HG03196 (cell line): ENCODE results near the gene YBX2.
"Not testable (repeated sequence)": the region's sequence is repeated elsewhere in the genome, so short reads cannot be mapped to it uniquely, and the experiment has no call there.

Experiments used
- ATAC-seq: cut with Tn5 transposase; IDR thresholded peaks from one replicate; pipeline ENCODE4 v1.9.1; 2021; ENCODE audit not compliant: unreplicated experiment

YBX2 gene

DNA sequence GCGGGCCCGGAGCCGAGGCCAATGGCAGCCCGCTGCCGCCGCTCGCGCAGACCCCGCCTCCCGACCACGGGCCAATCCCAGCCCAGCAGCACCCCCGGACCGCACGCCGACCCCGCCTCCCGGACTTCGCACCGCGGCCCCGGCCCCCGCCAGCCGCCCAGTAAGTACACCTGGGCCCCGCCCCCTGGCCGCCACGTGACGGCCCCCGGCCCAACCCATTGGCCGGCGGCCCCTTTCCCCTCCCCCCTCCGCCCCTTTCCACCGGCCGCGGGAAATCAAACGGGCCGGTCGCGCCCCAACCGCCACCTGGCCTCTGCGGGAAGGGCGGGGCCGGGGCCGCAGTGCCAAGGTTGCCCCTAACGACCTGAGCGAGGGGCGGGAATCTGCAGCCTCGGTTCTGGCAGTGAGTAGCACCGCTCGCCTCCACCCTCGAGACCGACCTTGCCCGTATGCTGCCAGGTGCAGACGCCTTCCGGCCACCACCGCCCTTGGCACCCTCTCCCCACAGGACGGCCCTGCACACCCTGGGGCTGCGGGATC, at the start of gene YBX2:
YBX2 (minus strand) TSS at position 26 of the 540 bp plus-strand sequence. CDS start 139 bp downstream, outside the sequence.
- no peak for ATAC-seq

DNA sequence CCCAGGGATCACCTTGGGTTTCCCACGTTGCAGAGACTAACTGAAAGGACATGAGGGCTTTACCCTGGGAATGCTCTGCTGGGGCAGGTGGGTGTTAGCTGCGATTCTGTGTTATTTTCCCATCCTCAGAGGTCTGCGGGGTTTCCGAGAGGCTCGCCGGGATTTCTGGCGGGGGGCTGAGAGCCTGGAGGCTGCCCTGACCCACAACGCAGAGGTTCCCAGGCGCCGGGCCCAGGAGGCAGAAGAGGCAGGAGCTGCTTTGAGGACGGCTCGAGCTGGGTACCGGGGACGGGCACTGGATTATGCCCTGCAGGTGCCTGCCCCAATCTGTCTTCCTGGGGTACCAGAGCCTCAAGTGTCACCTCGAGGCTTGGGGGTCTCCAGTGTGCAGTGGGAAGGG, 48.8 kb upstream of the YBX2 start:
- ATAC-seq: no peak

DNA sequence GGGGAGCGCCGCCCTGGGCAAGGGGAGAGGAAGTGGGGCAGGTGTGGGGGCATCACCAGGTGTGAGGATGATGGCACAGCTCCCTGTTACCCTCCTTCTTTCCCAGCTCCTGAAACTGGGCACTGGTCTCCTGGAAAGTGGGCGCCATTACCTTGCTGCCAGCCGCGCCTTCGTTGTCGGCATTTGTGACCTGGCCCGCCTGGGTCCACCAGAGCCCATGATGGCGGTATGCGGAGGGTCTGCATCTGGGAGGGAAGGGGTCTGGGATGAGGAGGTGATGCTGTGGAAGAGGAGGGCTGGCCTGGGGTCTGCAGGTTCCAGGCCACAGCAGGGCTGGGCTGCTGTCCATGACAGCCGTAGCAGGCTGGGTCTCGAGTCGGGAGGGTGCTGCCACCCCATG, 47.4 kb upstream of the YBX2 start:
- no peak for ATAC-seq

DNA sequence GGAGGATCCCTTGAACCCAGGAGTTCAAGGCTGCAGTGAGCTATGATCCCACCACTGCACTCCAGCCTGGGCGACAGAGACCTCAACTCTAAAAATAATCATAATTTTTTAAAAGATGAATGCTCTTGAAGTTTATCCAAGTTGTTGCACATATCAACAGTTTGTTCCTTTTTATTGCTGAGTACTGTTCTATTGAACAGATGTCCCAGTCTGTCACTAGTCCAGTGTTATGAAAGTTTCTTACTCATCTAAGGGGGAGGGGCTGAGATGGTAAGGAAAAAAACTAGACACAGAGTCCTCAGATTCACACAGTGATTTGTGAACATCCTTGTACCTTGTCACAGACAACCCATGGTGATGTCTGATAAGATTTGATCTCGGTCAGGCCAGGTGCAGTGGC, 45.7 kb upstream of the YBX2 start:
- ATAC-seq: no peak

DNA sequence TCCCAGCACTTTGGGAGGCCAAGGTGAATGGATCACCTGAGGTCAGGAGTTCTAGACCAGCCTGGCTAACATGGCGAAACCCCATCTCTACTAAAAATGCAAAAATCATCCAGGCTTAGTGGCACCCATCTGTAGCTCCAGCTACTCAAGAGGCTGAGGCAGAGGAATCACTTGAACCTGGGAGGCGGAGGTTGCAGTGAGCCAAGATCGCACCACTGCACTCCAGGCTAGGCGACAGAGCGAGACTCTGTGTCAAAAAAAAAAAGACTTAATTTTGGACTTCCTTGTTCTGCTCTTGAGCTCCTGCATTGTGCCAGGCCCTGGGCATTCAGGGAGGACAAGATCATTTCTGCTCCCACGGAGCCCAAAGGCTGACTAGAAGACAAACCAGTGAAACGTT, 43.2 kb upstream of the YBX2 start:
- ATAC-seq: not testable (repeated sequence)

DNA sequence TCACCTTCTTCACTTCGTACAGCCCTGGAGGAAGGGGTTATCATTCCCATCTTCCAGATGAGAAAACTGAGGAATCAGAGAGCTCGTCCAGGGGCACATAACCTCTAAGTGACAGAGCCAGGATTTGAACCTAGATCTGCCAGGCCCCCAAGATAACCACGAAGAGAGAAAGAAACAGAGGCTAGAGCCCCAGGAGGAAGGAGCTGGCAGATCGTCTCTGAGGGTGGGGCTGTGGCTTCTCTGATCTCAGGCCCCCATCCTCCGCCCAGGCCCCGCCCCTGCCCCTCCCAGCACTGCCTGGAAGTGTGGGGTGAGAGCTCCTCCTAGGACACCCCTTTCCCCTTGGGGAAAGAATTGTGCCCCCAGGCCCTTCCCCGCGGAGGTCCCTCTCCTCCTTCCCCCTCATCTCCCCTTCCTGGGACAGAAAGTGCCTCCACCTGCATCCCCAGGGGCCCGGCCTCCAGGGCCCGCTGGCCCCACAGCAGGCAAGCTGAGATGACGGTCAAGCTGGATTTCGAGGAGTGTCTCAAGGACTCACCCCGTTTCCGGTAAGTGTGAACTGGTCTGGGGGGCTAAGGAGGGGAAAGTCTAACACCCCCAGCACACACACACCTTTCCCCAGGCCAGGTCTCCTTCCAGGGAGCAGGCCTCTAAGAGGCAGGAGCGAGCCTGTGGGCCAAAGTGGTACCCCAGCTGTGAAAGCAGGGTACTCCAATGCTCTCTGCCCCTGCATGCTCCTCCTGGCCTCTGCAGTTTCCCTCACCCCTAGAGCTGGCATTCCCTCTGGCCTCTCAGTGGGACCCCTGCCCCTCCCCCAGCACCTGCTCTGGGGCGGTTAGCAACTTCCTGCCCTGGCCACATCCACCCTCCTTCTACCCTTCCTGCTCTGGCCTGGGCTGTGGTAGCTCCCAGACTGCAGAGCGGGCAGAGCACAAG, 42.1 kb upstream of the YBX2 start, which contains the start of gene ACAP1:
ACAP1 (plus strand) TSS at position 290 of the 936 bp plus-strand sequence; CDS start at position 496, 206 bp downstream.
- peak; percentile 67 for ATAC-seq

DNA sequence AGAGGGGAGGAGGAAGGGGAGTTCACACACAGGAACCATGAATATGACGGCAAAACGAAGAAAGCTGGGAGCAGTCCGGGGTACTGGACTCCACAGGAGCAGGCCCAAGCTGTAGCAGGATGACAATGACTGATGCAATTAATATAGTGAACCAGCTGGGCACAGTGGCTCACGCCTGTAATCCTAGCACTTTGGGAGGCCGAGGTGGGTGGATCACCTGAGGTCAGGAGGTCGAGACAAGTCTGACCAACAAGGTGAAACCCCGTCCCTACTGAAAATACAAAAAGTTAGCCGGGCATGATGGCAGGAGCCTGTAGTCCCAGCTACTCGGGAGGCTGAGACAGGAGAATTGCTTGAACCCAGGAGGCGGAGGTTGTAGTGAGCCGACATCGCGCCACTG, 41.3 kb upstream of the YBX2 start:
- not testable (repeated sequence) for ATAC-seq

DNA sequence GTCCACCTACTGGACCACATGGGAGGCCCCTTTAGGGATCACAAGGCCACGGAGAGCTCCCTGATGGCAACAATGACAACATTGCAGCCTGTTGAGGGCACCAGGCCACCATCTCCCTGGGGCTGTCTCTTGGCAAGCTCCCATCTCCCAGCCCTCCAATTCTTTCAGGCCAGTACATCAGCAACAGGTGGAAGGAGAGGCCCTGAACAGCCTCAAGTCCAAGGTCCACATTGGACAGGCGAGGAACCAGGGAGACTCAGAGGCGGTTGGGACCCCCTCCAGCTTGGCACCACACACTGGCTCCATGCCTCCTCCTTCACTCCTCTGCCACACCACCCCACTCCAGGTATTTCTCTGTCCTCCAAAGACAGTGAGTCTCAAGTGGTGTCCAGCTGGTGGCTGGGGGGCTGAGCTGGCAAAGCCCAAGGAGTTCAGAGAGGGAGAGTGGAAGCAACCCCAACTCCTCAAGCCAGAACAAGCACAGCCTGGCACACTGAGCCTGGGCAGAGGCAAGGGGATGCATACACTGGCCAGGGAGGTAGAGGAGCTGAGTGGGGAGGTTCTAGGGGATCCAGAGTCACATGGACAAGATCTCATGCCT, 40.6 kb upstream of the YBX2 start:
- no peak for ATAC-seq

DNA sequence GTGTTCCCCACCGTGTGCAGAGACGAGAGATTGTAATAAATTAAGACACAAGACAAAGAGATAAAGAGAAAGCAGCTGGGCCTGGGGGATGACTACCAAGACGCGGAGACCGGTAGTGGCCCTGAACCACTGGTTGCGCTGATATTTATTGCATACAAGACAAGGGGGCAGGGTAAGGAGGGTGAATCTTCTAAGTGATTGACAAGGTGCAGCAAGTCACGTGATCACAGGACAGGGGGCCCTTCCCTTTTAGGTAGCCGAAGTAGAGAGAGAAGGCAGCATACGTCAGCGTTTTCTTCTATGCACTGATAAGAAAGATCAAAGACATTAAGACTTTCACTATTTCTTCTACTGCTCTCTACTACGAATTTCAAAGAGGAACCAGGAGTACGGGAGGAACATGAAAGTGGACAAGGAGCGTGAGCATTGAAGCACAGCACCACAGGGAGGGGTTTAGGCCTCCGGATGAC, 38.2 kb upstream of the YBX2 start:
- ATAC-seq: not testable (repeated sequence)

DNA sequence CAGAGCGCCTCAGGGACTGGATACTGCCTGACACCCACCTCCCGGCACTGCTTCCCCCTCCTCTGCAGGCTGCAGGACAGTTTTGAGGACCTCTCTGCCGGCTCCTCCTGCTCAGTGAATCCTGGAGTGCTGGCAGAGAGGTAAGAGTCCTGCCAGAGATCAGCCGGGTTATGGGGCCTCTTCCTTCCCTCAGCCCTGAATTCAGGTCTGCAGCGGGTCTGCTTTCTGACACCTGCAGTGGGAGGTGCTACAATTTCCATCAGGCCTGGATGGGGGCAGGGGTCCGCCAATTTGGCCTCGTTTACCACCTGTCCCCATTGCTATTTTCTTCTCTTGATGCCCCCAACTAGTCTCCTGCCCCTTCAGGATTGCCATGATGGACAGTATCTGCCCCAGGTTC, 37.7 kb upstream of the YBX2 start:
- no peak for ATAC-seq

DNA sequence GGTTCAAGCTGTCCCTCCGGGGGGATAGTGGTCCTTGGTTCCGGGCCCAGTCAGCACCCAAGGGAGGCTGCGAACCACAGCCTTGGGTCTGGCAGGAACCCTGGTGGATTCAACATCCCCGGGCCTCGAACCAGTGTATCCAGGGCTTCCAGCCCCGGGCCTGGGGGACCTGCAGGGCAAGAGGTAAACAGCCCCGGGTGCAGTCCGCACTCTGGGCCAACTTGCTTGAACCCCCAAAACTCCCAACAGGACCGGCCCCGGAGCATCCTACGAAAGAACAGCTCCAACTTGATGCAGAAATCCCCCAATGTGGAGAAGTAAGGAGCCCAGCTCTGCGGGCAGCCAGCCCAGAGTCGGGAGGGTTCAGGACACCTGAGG, 36.2 kb upstream of the YBX2 start:
- no peak for ATAC-seq

DNA sequence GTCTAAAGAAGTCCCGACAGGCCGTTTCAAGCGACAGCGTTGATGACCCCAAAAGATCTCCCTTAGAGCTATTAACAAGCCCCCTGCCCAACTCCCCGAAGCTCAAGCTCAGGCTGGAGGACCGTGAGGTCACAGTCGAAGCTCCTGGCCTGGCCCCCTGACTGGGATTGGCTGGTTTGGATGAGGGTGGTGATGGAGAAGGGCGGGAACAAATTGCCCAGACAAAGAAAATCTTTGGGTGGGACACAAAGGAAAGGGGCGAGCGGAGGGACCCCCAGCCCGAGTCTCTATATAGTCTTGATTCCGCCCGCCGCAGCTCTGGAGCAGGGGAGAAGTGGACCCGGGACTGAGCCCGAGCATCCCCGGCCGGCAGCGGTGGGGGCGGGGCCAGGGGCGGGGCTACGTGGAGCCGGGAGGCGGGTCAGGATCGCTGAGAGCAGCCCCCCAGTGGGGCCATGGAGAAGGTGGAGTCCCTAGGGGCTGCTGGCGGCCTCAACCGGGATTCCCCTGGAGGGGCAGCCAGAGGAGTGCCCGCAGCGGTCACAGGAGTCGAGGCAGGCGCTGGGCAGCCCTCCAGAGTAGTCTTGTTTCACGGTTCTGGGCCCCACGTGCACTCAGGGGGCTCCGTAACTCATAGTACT, 35.7 kb upstream of the YBX2 start:
- peak; percentile 34 for ATAC-seq

DNA sequence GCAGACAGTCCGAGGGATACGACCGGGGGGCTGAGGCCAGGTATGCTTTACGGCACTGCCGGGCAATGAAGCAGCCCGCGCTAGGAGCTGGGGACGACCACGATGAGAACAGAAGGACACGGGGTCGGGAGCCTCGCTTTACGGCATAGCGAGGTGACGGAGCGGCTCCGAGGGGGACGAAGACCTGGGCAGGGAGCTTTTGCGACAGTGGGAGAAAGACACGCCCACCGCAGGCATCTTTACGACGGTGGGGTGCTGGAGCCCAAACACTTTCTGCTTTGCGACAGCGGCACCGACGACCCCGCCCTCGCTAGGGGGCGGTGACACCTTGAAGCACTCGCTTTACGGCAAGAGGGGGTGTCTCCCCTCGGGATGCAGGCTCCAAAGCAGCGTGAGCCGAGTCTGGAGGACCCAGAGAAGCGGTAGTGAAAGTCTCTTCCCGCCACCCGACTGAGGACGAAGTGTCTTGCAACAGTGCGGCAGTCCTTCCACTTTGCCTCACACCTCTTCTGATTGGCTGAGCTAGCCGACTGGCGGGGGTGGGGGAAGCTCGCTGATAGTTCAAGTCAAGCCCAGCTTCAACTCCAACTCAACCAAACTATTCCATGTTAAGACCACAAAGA, 35.0 kb upstream of the YBX2 start:
- ATAC-seq: peak; percentile 49

DNA sequence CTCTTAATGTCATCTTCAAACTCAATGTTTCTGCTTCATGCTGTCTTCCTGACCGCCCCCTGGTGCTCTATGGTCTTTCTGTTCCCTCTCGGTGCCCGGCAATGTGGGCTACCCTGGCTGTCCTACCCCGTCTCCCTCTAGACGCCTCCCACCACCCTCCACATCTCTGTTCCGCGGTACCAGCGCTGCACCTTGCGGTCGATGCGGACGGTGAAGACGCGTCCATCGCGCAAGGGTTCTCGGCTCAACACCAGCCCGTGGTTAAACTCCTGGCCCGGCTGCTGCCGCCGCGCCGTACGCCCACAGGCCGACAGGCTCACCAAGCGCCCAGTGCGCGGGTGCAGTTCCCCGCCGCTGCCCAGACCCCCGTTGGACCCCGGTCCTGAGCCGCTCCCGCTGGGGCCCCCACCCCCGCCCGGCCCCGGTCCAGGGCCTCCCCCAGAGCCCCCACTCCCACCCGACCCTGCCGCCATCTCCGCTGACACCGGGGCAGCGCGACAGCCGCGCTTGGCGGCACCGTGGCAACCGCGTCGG, 34.5 kb upstream of the YBX2 start, which contains the start of gene NEURL4:
NEURL4 (minus strand) TSS at position 496 of the 534 bp plus-strand sequence; CDS start at position 473, 23 bp downstream.
- ATAC-seq: peak; percentile 8

DNA sequence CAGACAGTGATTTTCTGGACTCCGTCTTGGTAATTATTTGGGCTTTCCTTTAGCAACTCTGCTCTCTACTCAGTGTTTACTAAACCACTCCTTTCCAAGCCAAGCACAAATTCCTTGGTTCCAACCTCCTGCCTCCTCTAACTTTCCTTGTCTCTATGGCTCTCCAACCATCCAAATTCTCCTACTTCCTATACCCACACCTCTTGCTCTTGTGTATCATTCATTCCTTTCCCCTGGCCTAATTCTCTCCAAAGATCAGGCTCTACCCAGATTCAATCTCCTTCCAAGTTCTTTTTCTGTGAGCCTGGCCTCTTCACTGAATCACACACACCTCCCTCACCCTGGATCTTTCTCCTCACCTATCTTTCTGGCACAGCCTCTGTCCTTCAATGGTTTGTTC, 33.6 kb upstream of the YBX2 start:
- no peak for ATAC-seq

DNA sequence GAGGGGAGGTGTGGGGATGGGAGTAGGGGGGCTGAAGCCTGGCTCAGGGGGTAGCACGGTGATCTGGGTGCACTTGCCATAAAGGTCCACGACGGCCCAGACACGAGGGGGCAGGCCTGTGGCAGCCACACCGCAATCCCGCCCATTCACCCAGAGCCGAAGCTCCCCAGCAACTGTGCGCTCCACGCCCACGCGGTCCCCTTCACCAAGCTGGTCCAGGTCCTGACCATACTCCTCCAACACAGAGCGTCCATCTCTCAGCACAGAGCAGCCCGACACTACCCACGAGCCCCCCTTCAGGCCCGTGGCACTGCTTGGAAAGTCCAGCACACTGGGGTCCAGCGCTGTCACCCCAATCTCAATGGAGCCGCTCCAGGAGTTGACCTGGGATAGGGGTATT, 33.1 kb upstream of the YBX2 start:
- no peak for ATAC-seq

DNA sequence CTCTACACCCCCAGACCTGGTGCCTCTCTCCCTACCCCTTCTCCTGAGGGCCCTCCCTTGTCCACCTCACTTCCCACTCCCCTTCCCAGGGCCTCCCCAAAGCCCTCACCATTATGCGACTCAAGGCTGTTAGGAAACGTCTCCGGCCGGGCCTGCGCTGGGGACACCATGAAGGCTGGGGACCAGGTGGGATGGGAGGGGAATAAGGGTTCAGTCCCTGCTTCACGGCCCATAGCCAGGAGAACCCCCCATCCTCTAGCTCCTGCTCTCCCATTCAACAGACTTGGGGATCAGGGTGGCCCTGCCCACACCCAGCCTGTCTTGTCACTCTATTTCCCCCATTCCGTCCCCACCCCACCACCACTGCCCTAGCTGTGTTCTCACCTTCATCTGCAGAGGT, 32.6 kb upstream of the YBX2 start:
- no peak for ATAC-seq

DNA sequence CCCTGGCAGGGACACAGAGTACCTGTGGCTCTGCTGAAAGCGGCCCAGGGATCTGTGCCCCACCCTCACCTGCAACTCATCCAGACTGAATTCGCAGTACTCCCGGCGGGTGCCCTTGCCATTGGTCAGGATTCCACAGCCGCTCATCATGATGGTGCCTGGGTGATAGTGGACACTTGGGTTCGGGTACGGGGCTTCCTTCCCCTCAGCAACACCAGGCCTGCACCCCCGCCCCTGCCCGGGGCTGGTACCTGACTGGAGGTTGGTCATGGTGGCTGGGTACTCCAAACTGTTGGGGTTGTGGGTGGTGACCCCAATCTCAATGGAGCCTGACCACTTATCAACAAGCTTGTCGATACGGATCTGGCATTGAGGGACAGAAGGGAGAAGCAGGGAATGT, 31.7 kb upstream of the YBX2 start:
- ATAC-seq: no peak

DNA sequence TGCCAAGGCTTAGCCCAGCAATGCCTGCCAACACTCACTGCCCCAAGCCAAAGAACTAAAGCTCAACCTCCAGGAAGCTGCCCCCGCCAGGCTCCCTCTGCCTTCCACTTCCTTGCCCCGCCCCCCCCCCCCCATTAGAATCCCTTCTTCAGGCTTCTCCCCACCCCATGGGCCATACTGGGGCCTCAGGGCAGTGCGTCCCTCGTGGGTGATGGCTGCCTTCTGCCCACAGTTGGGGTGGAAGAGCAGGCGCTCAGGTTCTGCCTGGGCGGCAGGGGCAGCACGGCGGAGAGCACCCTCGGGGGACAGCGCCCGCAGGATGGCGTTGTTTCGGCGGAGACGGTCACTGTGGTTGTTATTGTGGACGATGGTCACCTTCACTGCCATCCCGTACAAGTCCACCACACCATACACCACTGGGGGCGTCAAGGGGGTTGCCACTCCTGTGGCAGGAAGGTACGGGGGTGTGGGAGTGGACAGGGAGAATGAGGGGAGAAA, 30.6 kb upstream of the YBX2 start:
- no peak for ATAC-seq

DNA sequence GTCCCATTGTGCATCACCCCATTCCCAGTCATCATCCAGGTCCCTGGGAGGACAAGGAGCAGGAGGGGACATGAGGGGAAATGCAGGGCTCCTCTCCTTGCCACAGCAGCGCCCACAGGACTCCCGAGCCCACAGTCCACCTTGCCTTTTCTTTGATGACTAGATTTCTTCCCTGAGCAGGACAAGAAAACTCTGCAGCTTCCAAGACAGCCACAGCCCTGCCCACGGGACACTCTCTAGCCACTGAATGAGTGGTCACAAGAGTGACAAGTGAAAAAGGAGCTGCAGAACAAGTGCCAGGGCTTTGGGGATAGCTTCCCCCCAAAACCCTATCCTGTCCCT, 30.0 kb upstream of the YBX2 start:
- ATAC-seq: no peak
